Prostate gland (tissue), 2 donors: ENCODE data around the gene AUTS2. TPM values are rescaled to one million over a fixed set of nuclear protein-coding genes. Genes with fewer than 3 reads are reported as not detected.
A peak's percentile ranks its signal among the peaks of the same experiment; 100 is the strongest.

ENCODE experiments used
- DNase-seq: peaks from one replicate; pipeline ENCODE4 v3.0.0-alpha.2; 2019; ENCODE audit warnings: low spot score
- H3K27ac ChIP-seq, 2 donors: fragments of 200-600 bp; sonication (generic); 2 replicates each; pipeline ENCODE4 v1.5.1; 2017 to 2019
- H3K27me3 ChIP-seq: fragments of 200-600 bp; sonication (generic); replicated peaks from 2 replicates; pipeline ENCODE4 v1.5.1; 2019; ENCODE audit not compliant: insufficient read depth
- H3K36me3 ChIP-seq, 2 donors: fragments of 200-600 bp; sonication (generic); 1 replicate in 1 of 2; 2 replicates in 1 of 2; pipeline versions ENCODE4 v1.5.1 to v1.8.1; 2017 to 2019
- H3K4me1 ChIP-seq: fragments of 200-600 bp; sonication (generic); replicated peaks from 2 replicates; pipeline ENCODE4 v1.5.1; 2019
- H3K4me3 ChIP-seq, 2 donors: fragments of 200-600 bp; sonication (generic); 2 replicates each; pipeline ENCODE4 v1.5.1; 2017 to 2019
- H3K9me3 ChIP-seq: fragments of 200-600 bp; sonication (generic); 2 replicates; pipeline ENCODE4 v1.5.1; 2017
- CTCF ChIP-seq, 4 experiments: fragments of 200-600 bp in 2 of 4; fragments of 450-650 bp in 2 of 4; sonication (generic) in 2 of 4; IDR thresholded peaks; 1 replicate in 3 of 4; 2 replicates in 1 of 4; pipeline ENCODE4 v1.5.1; 2016 to 2019; ENCODE audit warnings: antibody characterized with exemption in 4 of 4, mild to moderate bottlenecking in 2 of 4, moderate library complexity in 2 of 4
- POLR2A ChIP-seq: fragments of 450-650 bp; IDR thresholded peaks from one replicate; pipeline ENCODE4 v1.6.1; 2016; ENCODE audit warnings: antibody characterized with exemption, mild to moderate bottlenecking
- POLR2AphosphoS5 ChIP-seq: sonication (generic); formaldehyde crosslinking; IDR thresholded peaks from one replicate; pipeline ENCODE4 v1.6.1; 2017; ENCODE audit warnings: antibody characterized with exemption
- WGBS: methylation state at CpG from one replicate; pipeline ENCODE4 v1.1.5; 2018; 5-methylcytosine and 5-hydroxymethylcytosine counted together
- intact Hi-C: fragments of 100-400 bp; cut with DNase I; formaldehyde crosslinking; loops from one replicate; pipeline ENCODE4 v1.14.2; 2022
- total RNA-seq, 2 donors: library from RNA; depleted of rRNA; stranded (reverse); fragments of >200 nt; gene quantifications; one replicate each; pipeline ENCODE4 v1.1.0, GENCODE V29; 2016

Gene AUTS2
- total RNA-seq, 2 donors from 2014 or later, result 25.0 to 55.2 TPM

- Histone ChIP-seq H3K36me3 (no peaks in the 10 kb centered on the region), H3K4me3 (no peak overlapping the region), H3K9me3 (no peaks in the 10 kb centered on the region), H3K27ac (no peak overlapping the region), H3K4me1 (no peaks in the 10 kb centered on the region), H3K27me3 (no peaks in the 10 kb centered on the region)
- 100% methylated on average over 1 of the region's 1 CpG for WGBS
- intact Hi-C loops, result no loop called here
- DNase-seq, result no peak
- no peak for TF ChIP-seq POLR2A
- no peak for TF ChIP-seq POLR2AphosphoS5
- TF ChIP-seq CTCF (IDR thresholded peaks at IDR 0.05), result no peak
Observed at GRCh38 chr7:70721500-70721899, 1123.2 kb downstream of the AUTS2 start.

- Histone ChIP-seq H3K27me3 (no peaks in the 10 kb centered on the region), H3K4me3 (no peak overlapping the region), H3K36me3 (no peaks in the 10 kb centered on the region), H3K27ac (no peak overlapping the region), H3K9me3 (no peaks in the 10 kb centered on the region), H3K4me1 (no peaks in the 10 kb centered on the region)
- intact Hi-C loops, result no loop called here
- DNase-seq, result no peak
- TF ChIP-seq POLR2AphosphoS5, result no peak
- 90% methylated on average over 5 of the region's 5 CpGs for WGBS
Observed at GRCh38 chr7:70723339-70723738, 1125.1 kb downstream of the AUTS2 start.

- no peaks in the 10 kb centered on the region for H3K9me3 ChIP-seq
- H3K4me3 ChIP-seq, result no peak overlapping the region
- H3K4me1 ChIP-seq, result no peaks in the 10 kb centered on the region
- TF ChIP-seq POLR2AphosphoS5 (no peak), POLR2A (no peak), CTCF (IDR thresholded peaks at IDR 0.05) (no peak)
- H3K27ac ChIP-seq, result no peak overlapping the region
- H3K36me3 ChIP-seq, result no peaks in the 10 kb centered on the region
- 40% methylated on average over 2 of the region's 2 CpGs for WGBS
- intact Hi-C loops, result no loop called here
- no peak for DNase-seq
- no peaks in the 10 kb centered on the region for H3K27me3 ChIP-seq
Observed at GRCh38 chr7:70725448-70725847, 1127.2 kb downstream of the AUTS2 start.

- no peaks in the 10 kb centered on the region for H3K36me3 ChIP-seq
- intact Hi-C loops, result no loop called here
- H3K27ac ChIP-seq, result peak overlapping the region in 1 of 2 donors; percentile 38
- 59% methylated on average over 1 of the region's 1 CpG for WGBS
- no peak for TF ChIP-seq CTCF (IDR thresholded peaks at IDR 0.05)
- no peak for TF ChIP-seq POLR2A
- TF ChIP-seq POLR2AphosphoS5, result no peak
- no peak for DNase-seq
- no peak overlapping the region for H3K4me3 ChIP-seq
- no peaks in the 10 kb centered on the region for H3K27me3 ChIP-seq
- no peaks in the 10 kb centered on the region for H3K9me3 ChIP-seq
- no peaks in the 10 kb centered on the region for H3K4me1 ChIP-seq
Observed at GRCh38 chr7:70726294-70726693, 1128.0 kb downstream of the AUTS2 start.

- 64% methylated on average over 9 of the region's 9 CpGs for WGBS
- Histone ChIP-seq H3K27ac (peak overlapping the region in 1 of 2 donors; percentile 38), H3K4me3 (no peak overlapping the region), H3K27me3 (no peaks in the 10 kb centered on the region), H3K9me3 (no peaks in the 10 kb centered on the region), H3K36me3 (no peaks in the 10 kb centered on the region), H3K4me1 (no peaks in the 10 kb centered on the region)
- peak; percentile 43 for DNase-seq
- intact Hi-C loops, result no loop called here
- TF ChIP-seq POLR2AphosphoS5, result peak; percentile 12
- no peak for TF ChIP-seq CTCF (IDR thresholded peaks at IDR 0.05)
Observed at GRCh38 chr7:70726951-70727378, 1128.7 kb downstream of the AUTS2 start.
